Activated gamma-delta T cell treated with Interleukin-2 at 50 U/mL for 16 hours (primary cell): ENCODE results near the gene JMJD1C.
"Not testable (repeated sequence)": the region's sequence is repeated elsewhere in the genome, so short reads cannot be mapped to it uniquely, and the experiment has no call there.

Experiments used
- DNase-seq: peaks from one replicate; pipeline ENCODE4 v3.0.0-alpha.2; 2020

Gene JMJD1C

GRCh38 chr10:63465293-63466143 lies at the start of gene JMJD1C:
Gene JMJD1C (minus strand): TSS chr10:63465977. CDS start chr10:63465662, 315 bp downstream.
- DNase-seq: peak; percentile 53

- no peak for DNase-seq
Measured at GRCh38 chr10:63515002-63515763, 49.4 kb upstream of the JMJD1C start.

GRCh38 chr10:63506554-63506953 lies 40.8 kb upstream of the JMJD1C start:
- DNase-seq: no peak

GRCh38 chr10:63505562-63505961 lies 39.8 kb upstream of the JMJD1C start:
- DNase-seq: no peak

- DNase-seq: no peak
Measured at GRCh38 chr10:63504145-63504881, 38.5 kb upstream of the JMJD1C start.

GRCh38 chr10:63503395-63503794 lies 37.6 kb upstream of the JMJD1C start:
- DNase-seq: no peak

GRCh38 chr10:63502832-63503231 lies 37.1 kb upstream of the JMJD1C start:
- DNase-seq: no peak

GRCh38 chr10:63501954-63502353 lies 36.2 kb upstream of the JMJD1C start:
- DNase-seq: no peak

GRCh38 chr10:63500551-63500950 lies 34.8 kb upstream of the JMJD1C start:
- DNase-seq: not testable (repeated sequence)

GRCh38 chr10:63498665-63499064 lies 32.9 kb upstream of the JMJD1C start:
- no peak for DNase-seq

GRCh38 chr10:63497321-63497720 lies 31.5 kb upstream of the JMJD1C start:
- DNase-seq: no peak

GRCh38 chr10:63496561-63496960 lies 30.8 kb upstream of the JMJD1C start:
- no peak for DNase-seq

GRCh38 chr10:63494951-63495350 lies 29.2 kb upstream of the JMJD1C start:
- no peak for DNase-seq

- DNase-seq: no peak
Measured at GRCh38 chr10:63493004-63493403, 27.2 kb upstream of the JMJD1C start.

GRCh38 chr10:63492317-63492690 lies 26.5 kb upstream of the JMJD1C start:
- not testable (repeated sequence) for DNase-seq

GRCh38 chr10:63491588-63492316 lies 26.0 kb upstream of the JMJD1C start:
- no peak for DNase-seq

GRCh38 chr10:63489838-63490237 lies 24.1 kb upstream of the JMJD1C start:
- no peak for DNase-seq

- no peak for DNase-seq
Measured at GRCh38 chr10:63487990-63488389, 22.2 kb upstream of the JMJD1C start.

GRCh38 chr10:63483983-63484382 lies 18.2 kb upstream of the JMJD1C start:
- no peak for DNase-seq

- DNase-seq: no peak
Measured at GRCh38 chr10:63481815-63482421, 16.1 kb upstream of the JMJD1C start.

GRCh38 chr10:63480237-63480636 lies 14.5 kb upstream of the JMJD1C start:
- no peak for DNase-seq

- no peak for DNase-seq
Measured at GRCh38 chr10:63478564-63478963, 12.8 kb upstream of the JMJD1C start.
